T-helper 2 cell treated with Interferon-gamma antibody and Interleukin-4, amounts not matched to agents 5 μg/mL and 100 μg/mL, for 36 hours (primary cell): ENCODE results near the gene OSBPL10.

Experiments
- DNase-seq: peaks from one replicate; pipeline ENCODE4 v3.0.0; 2021; ENCODE audit warnings: low spot score
- H3K27ac Mint-ChIP-seq: one replicate; pipeline ENCODE4 v1.8.0; 2021; ENCODE audit warnings: mild to moderate bottlenecking, mixed read lengths
- H3K27me3 Mint-ChIP-seq: one replicate; pipeline ENCODE4 v1.8.0; 2021; ENCODE audit warnings: low read depth, mixed read lengths
- H3K36me3 Mint-ChIP-seq: one replicate; pipeline ENCODE4 v1.8.0; 2021; ENCODE audit warnings: low read depth, mixed read lengths
- H3K4me1 Mint-ChIP-seq: one replicate; pipeline ENCODE4 v1.8.0; 2021; ENCODE audit warnings: low read depth, mixed read lengths
- H3K4me3 Mint-ChIP-seq: one replicate; pipeline ENCODE4 v1.8.0; 2022; ENCODE audit warnings: mild to moderate bottlenecking, moderate library complexity, mixed read lengths
- H3K9me3 Mint-ChIP-seq: one replicate; pipeline ENCODE4 v1.8.0; 2021; ENCODE audit warnings: mixed read lengths

The OSBPL10 gene

GRCh38 chr3:31892916-31893573 is 88.0 kb downstream of the OSBPL10 start:
- H3K9me3 Mint-ChIP-seq: no peaks in the 10 kb centered on the region
- DNase-seq: no peak
- H3K27me3 Mint-ChIP-seq: peaks cover 5% of the 10 kb centered on the region
- no peaks in the 10 kb centered on the region for H3K4me1 Mint-ChIP-seq
- H3K36me3 Mint-ChIP-seq: no peaks in the 10 kb centered on the region
- H3K4me3 Mint-ChIP-seq: no peak overlapping the region
- H3K27ac Mint-ChIP-seq: no peak overlapping the region

GRCh38 chr3:31892500-31892899 is 88.6 kb downstream of the OSBPL10 start:
- no peak overlapping the region for H3K4me3 Mint-ChIP-seq
- peaks cover 5% of the 10 kb centered on the region for H3K27me3 Mint-ChIP-seq
- H3K27ac Mint-ChIP-seq: no peak overlapping the region
- no peaks in the 10 kb centered on the region for H3K4me1 Mint-ChIP-seq
- H3K36me3 Mint-ChIP-seq: no peaks in the 10 kb centered on the region
- DNase-seq: no peak
- no peaks in the 10 kb centered on the region for H3K9me3 Mint-ChIP-seq

GRCh38 chr3:31891876-31892455 is 89.1 kb downstream of the OSBPL10 start:
- Mint-ChIP-seq H3K9me3 (no peaks in the 10 kb centered on the region), H3K36me3 (no peaks in the 10 kb centered on the region), H3K27me3 (peaks cover 5% of the 10 kb centered on the region), H3K27ac (no peak overlapping the region), H3K4me3 (no peak overlapping the region), H3K4me1 (no peaks in the 10 kb centered on the region)
- no peak for DNase-seq

GRCh38 chr3:31890742-31891469 is 90.2 kb downstream of the OSBPL10 start:
- Mint-ChIP-seq H3K9me3 (no peaks in the 10 kb centered on the region), H3K27ac (no peak overlapping the region), H3K4me1 (no peaks in the 10 kb centered on the region), H3K4me3 (no peak overlapping the region), H3K27me3 (peaks cover 5% of the 10 kb centered on the region), H3K36me3 (no peaks in the 10 kb centered on the region)
- DNase-seq: no peak

- Mint-ChIP-seq H3K27me3 (peaks cover 5% of the 10 kb centered on the region), H3K27ac (no peak overlapping the region), H3K9me3 (no peaks in the 10 kb centered on the region), H3K4me3 (no peak overlapping the region), H3K36me3 (no peaks in the 10 kb centered on the region), H3K4me1 (no peaks in the 10 kb centered on the region)
- DNase-seq: no peak
Observed at GRCh38 chr3:31890007-31890406, 91.1 kb downstream of the OSBPL10 start.

- Mint-ChIP-seq H3K4me3 (no peak overlapping the region), H3K9me3 (no peaks in the 10 kb centered on the region), H3K36me3 (no peaks in the 10 kb centered on the region), H3K4me1 (no peaks in the 10 kb centered on the region), H3K27ac (no peak overlapping the region), H3K27me3 (peaks cover 6% of the 10 kb centered on the region)
- no peak for DNase-seq
Observed at GRCh38 chr3:31885235-31885634, 95.8 kb downstream of the OSBPL10 start.

GRCh38 chr3:31884251-31884650 is 96.8 kb downstream of the OSBPL10 start:
- no peak for DNase-seq
- no peak overlapping the region for H3K27ac Mint-ChIP-seq
- H3K4me3 Mint-ChIP-seq: no peak overlapping the region
- peaks cover 6% of the 10 kb centered on the region for H3K27me3 Mint-ChIP-seq
- H3K9me3 Mint-ChIP-seq: no peaks in the 10 kb centered on the region
- no peaks in the 10 kb centered on the region for H3K4me1 Mint-ChIP-seq
- no peaks in the 10 kb centered on the region for H3K36me3 Mint-ChIP-seq

- Mint-ChIP-seq H3K27me3 (peaks cover 3% of the 10 kb centered on the region), H3K4me1 (no peaks in the 10 kb centered on the region), H3K36me3 (no peaks in the 10 kb centered on the region), H3K4me3 (no peak overlapping the region), H3K9me3 (no peaks in the 10 kb centered on the region), H3K27ac (no peak overlapping the region)
- DNase-seq: no peak
Observed at GRCh38 chr3:31882895-31883294, 98.2 kb downstream of the OSBPL10 start.

GRCh38 chr3:31882431-31882830 is 98.6 kb downstream of the OSBPL10 start:
- Mint-ChIP-seq H3K9me3 (no peaks in the 10 kb centered on the region), H3K27me3 (peaks cover 3% of the 10 kb centered on the region), H3K4me3 (no peak overlapping the region), H3K4me1 (no peaks in the 10 kb centered on the region), H3K27ac (no peak overlapping the region), H3K36me3 (no peaks in the 10 kb centered on the region)
- DNase-seq: no peak

- Mint-ChIP-seq H3K36me3 (no peaks in the 10 kb centered on the region), H3K27ac (no peak overlapping the region), H3K4me3 (no peak overlapping the region), H3K4me1 (no peaks in the 10 kb centered on the region), H3K27me3 (peaks cover 3% of the 10 kb centered on the region), H3K9me3 (no peaks in the 10 kb centered on the region)
- no peak for DNase-seq
Observed at GRCh38 chr3:31880482-31881078, 100.5 kb downstream of the OSBPL10 start.

GRCh38 chr3:31880020-31880419 is 101.0 kb downstream of the OSBPL10 start:
- Mint-ChIP-seq H3K27me3 (peaks cover 3% of the 10 kb centered on the region), H3K27ac (no peak overlapping the region), H3K4me3 (no peak overlapping the region)

GRCh38 chr3:31879365-31879764 is 101.7 kb downstream of the OSBPL10 start:
- Mint-ChIP-seq H3K4me1 (no peaks in the 10 kb centered on the region), H3K27me3 (peaks cover 3% of the 10 kb centered on the region), H3K27ac (no peak overlapping the region), H3K9me3 (no peaks in the 10 kb centered on the region), H3K4me3 (no peak overlapping the region), H3K36me3 (no peaks in the 10 kb centered on the region)
- no peak for DNase-seq

More at GRCh38 chr3:31880020-31880419, 101.0 kb downstream of the OSBPL10 start:
- no peak for DNase-seq
- Mint-ChIP-seq H3K36me3 (no peaks in the 10 kb centered on the region), H3K9me3 (no peaks in the 10 kb centered on the region), H3K4me1 (no peaks in the 10 kb centered on the region)

GRCh38 chr3:31878231-31878838 is 102.7 kb downstream of the OSBPL10 start:
- H3K9me3 Mint-ChIP-seq: no peaks in the 10 kb centered on the region
- no peaks in the 10 kb centered on the region for H3K4me1 Mint-ChIP-seq
- no peak overlapping the region for H3K4me3 Mint-ChIP-seq
- no peaks in the 10 kb centered on the region for H3K36me3 Mint-ChIP-seq
- DNase-seq: no peak
- peaks cover 3% of the 10 kb centered on the region for H3K27me3 Mint-ChIP-seq
- no peak overlapping the region for H3K27ac Mint-ChIP-seq

GRCh38 chr3:31876331-31876730 is 104.7 kb downstream of the OSBPL10 start:
- Mint-ChIP-seq H3K4me3 (no peak overlapping the region), H3K27ac (no peak overlapping the region), H3K36me3 (no peaks in the 10 kb centered on the region), H3K4me1 (no peaks in the 10 kb centered on the region), H3K27me3 (no peaks in the 10 kb centered on the region), H3K9me3 (no peaks in the 10 kb centered on the region)
- no peak for DNase-seq
